ENCODE results near the gene AJAP1. TPM values are rescaled to one million over a fixed set of nuclear protein-coding genes. Genes with fewer than 3 reads are reported as not detected.

Gene AJAP1
- total and polyA plus RNA-seq, 12 donors, result 0.02 to 0.94 (median 0.09) TPM; not detected in 3

DNA sequence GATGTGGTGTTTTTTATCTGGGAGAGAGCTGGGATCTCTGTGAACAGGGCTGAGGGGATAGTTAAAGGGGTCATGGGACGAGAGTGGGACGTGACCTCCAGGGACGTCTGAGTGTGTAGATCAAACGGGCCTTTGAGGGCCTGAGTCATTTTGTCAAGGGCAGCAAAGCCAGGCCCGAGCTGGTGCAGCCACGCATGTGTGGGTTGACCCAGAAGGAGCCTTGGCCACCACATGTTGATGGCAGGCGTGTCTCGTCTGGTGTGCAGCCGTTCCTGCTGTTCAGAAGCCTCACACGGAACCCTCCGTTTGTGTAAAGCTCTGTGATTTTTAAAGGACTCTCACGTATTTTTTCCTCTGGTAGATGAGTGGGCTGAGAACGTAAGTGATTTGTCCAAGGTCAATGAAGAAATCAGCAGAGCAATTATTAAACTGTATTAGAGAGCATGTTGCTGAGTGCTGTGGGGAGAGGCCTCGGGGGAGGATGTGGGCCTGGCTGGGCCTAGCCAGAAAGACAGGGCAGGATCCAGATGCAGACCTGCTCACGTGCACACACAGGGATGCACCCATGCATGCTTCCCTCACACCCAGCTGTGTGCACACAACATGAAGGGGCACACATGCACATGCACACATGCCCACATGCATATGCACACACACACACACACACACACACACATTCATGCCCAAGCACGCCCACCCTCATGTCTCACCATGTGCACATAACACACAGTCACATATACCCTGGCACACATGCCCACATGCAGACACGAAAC, 89.8 kb downstream of the AJAP1 start:
- Histone ChIP-seq H3K4me3 (no peak overlapping the region), H3K9me3 (no peaks in the 10 kb centered on the region), H3K27me3 (peaks cover 0 to 20% (median 9%) of the 10 kb centered on the region in 7 donors), H3K4me1 (no peaks in the 10 kb centered on the region), H3K27ac (no peak overlapping the region), H3K36me3 (no peaks in the 10 kb centered on the region)
- intact Hi-C loops (cut with DNase I), result no loop called here
- WGBS, 2 donors, result 74 to 76% methylated on average over 17 of the region's 17 CpGs
- TF ChIP-seq, protein P1, sequence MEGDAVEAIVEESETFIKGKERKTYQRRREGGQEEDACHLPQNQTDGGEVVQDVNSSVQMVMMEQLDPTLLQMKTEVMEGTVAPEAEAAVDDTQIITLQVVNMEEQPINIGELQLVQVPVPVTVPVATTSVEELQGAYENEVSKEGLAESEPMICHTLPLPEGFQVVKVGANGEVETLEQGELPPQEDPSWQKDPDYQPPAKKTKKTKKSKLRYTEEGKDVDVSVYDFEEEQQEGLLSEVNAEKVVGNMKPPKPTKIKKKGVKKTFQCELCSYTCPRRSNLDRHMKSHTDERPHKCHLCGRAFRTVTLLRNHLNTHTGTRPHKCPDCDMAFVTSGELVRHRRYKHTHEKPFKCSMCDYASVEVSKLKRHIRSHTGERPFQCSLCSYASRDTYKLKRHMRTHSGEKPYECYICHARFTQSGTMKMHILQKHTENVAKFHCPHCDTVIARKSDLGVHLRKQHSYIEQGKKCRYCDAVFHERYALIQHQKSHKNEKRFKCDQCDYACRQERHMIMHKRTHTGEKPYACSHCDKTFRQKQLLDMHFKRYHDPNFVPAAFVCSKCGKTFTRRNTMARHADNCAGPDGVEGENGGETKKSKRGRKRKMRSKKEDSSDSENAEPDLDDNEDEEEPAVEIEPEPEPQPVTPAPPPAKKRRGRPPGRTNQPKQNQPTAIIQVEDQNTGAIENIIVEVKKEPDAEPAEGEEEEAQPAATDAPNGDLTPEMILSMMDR (IDR thresholded peaks at IDR 0.05), result no peak
- ATAC-seq (no peak), DNase-seq (no peak)

DNA sequence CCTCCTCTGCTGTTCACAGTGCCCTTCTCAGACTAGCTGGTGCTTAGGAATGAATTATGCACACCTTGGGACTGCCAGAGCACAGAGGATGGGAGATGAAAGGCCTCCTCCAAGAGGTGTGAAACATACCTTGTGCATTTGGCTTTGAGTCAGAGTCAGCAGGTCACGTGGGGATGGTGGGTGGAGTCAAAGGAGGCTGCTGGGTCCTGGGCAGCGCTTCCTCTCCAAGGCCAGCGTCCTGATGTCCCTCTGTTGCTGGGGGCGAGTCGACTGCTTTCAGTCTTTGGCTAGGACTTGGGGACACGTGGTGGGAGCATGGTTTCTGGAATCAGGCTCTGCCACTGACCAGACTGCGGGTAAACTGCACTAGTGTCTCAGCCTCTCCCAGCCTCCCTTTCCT, 91.2 kb downstream of the AJAP1 start:
- intact Hi-C loops (cut with DNase I), result no loop called here
- no peak overlapping the region for H3K27ac ChIP-seq

DNA sequence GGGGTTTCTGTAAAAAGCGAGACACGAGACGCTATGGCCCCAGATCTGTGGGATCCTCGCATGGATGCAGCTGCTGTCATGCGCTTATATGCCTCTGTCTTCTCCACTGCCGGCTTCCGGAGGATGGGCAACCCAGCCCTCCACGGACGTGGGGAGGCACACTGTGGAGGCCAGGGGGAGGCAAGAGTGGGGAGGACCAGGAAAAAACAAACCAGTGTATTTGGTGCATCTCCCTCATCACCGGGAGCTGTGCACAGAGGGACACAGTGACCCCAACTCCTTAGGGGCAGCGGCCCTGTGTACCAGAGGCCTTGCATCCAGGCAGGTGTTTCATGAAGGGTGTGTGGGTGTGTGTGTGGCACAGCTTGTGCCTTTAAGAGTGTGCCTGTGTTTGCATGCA, 95.0 kb downstream of the AJAP1 start:
- WGBS, 2 donors, result 82 to 85% methylated on average over 11 of the region's 11 CpGs
- intact Hi-C loops (cut with DNase I), result no loop called here
- Histone ChIP-seq H3K4me1 (no peaks in the 10 kb centered on the region), H3K27ac (no peak overlapping the region), H3K36me3 (no peaks in the 10 kb centered on the region), H3K4me3 (no peak overlapping the region), H3K9me3 (peaks cover 0 to 14% (median 0%) of the 10 kb centered on the region in 11 donors), H3K27me3 (peaks cover 0 to 25% (median 0%) of the 10 kb centered on the region in 7 donors)
- DNase-seq (no peak), ATAC-seq (no peak)
- TF ChIP-seq, protein P1 (IDR thresholded peaks at IDR 0.05), result no peak

More for the DNA sequence above, 91.2 kb downstream of the AJAP1 start:
- TF ChIP-seq, protein P1 (IDR thresholded peaks at IDR 0.05), result no peak
- no peak overlapping the region for H3K4me3 ChIP-seq
- H3K9me3 ChIP-seq, result no peaks in the 10 kb centered on the region
- WGBS, 2 donors, result 43 to 49% methylated on average over 7 of the region's 7 CpGs
- no peaks in the 10 kb centered on the region for H3K36me3 ChIP-seq
- no peaks in the 10 kb centered on the region for H3K4me1 ChIP-seq
- DNase-seq (no peak), ATAC-seq (no peak)
- peaks cover 0 to 20% (median 4%) of the 10 kb centered on the region in 7 donors for H3K27me3 ChIP-seq

DNA sequence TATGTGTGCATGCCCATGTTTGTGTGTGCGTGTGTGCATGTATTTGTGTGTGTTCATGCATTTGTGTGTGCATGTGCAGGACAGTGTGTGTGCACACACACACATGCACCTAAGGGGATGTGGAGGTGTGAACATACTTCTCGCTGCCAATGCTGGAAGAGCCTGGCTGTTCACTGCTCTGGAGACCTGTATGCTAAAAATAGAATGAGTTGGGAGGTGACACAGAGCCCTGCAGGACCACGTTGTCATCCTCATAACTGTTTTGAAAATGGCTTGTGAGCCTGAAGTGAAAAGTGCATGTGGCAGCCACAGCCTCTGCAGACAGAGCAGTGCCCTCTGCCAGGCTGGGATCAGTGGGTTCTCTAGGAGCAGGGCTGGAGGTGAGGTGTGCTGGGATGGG, 95.8 kb downstream of the AJAP1 start:
- H3K27me3 ChIP-seq, result peaks cover 0 to 20% (median 7%) of the 10 kb centered on the region in 7 donors
- peaks cover 0 to 18% (median 0%) of the 10 kb centered on the region in 11 donors for H3K9me3 ChIP-seq
- no peak for DNase-seq
- 44 to 46% methylated on average over 3 of the region's 3 CpGs for WGBS, 2 donors
- TF ChIP-seq, protein P1 (IDR thresholded peaks at IDR 0.05), result no peak
- ATAC-seq, result no peak
- H3K27ac ChIP-seq, result no peak overlapping the region
- intact Hi-C loops (cut with DNase I), result no loop called here
- no peak overlapping the region for H3K4me3 ChIP-seq
- no peaks in the 10 kb centered on the region for H3K36me3 ChIP-seq
- no peaks in the 10 kb centered on the region for H3K4me1 ChIP-seq

Measured in heart right ventricle (tissue), 16 donors.